OCI-LY1 (cell line): ENCODE results near the gene SLAMF9.

Source experiments
- H2AFZ ChIP-seq: fragments of 200-600 bp; sonication (generic), shearing (Covaris generic); 2 replicates; pipeline ENCODE4 v1.6.0; 2014; ENCODE audit warnings: antibody characterized with exemption, mild to moderate bottlenecking, low read length
- H3F3A ChIP-seq: fragments of 200-600 bp; sonication (generic), shearing (Covaris generic); 2 replicates; pipeline ENCODE4 v1.6.0; 2014; ENCODE audit warnings: mild to moderate bottlenecking, antibody characterized with exemption, low read length, moderate library complexity; ENCODE audit not compliant: insufficient read depth
- H3K27ac ChIP-seq: fragments of 200-600 bp; sonication (generic); 2 replicates; pipeline ENCODE4 v1.5.1; 2014; ENCODE audit warnings: low read length, mixed run types, mild to moderate bottlenecking, low read depth; ENCODE audit not compliant: poor library complexity, severe bottlenecking
- H3K27me3 ChIP-seq: fragments of 200-600 bp; sonication (generic); 2 replicates; pipeline ENCODE4 v1.6.0; 2014; ENCODE audit warnings: antibody characterized with exemption, mild to moderate bottlenecking, low read length, moderate library complexity; ENCODE audit not compliant: insufficient read depth
- H3K36me3 ChIP-seq: fragments of 200-600 bp; sonication (generic); 2 replicates; pipeline ENCODE4 v1.6.1; 2014; ENCODE audit warnings: mild to moderate bottlenecking, antibody characterized with exemption, low read length, moderate library complexity, mixed read lengths; ENCODE audit not compliant: insufficient read depth
- H3K4me1 ChIP-seq: fragments of 200-600 bp; sonication (generic); 2 replicates; pipeline ENCODE4 v1.5.1; 2014; ENCODE audit warnings: mild to moderate bottlenecking, low read length, moderate library complexity; ENCODE audit not compliant: insufficient read depth, severe bottlenecking
- H3K4me2 ChIP-seq: fragments of 200-600 bp; sonication (generic), shearing (Covaris generic); 2 replicates; pipeline ENCODE4 v1.6.1; 2014; ENCODE audit warnings: low read length
- H3K4me3 ChIP-seq: fragments of 200-600 bp; sonication (generic); 2 replicates; pipeline ENCODE4 v1.5.1; 2014; ENCODE audit warnings: low read length, low read depth, mild to moderate bottlenecking, mixed read lengths; ENCODE audit not compliant: poor library complexity, severe bottlenecking
- H3K79me2 ChIP-seq: fragments of 200-600 bp; shearing (Covaris generic); 2 replicates; pipeline ENCODE4 v1.6.1; 2016; ENCODE audit warnings: mixed run types, low read length, mixed read lengths; ENCODE audit not compliant: insufficient read depth
- H3K9ac ChIP-seq: fragments of 200-600 bp; sonication (generic), shearing (Covaris generic); 2 replicates; pipeline ENCODE4 v1.6.1; 2014; ENCODE audit warnings: mild to moderate bottlenecking, low read length, mixed read lengths
- H3K9me2 ChIP-seq: fragments of 200-600 bp; sonication (generic), shearing (Covaris generic); 2 replicates; pipeline ENCODE4 v1.6.1; 2014; ENCODE audit warnings: low read depth, mild to moderate bottlenecking, low read length, mixed read lengths
- H3K9me3 ChIP-seq: fragments of 200-600 bp; shearing (Covaris generic); 2 replicates; pipeline ENCODE4 v1.6.1; 2014; ENCODE audit warnings: low read length, mixed read lengths
- H4K20me1 ChIP-seq: fragments of 200-600 bp; sonication (generic), shearing (Covaris generic); 2 replicates; pipeline ENCODE4 v1.6.0; 2016; ENCODE audit warnings: mild to moderate bottlenecking, low read length; ENCODE audit not compliant: insufficient read depth
- EZH2 ChIP-seq: fragments of 200-600 bp; sonication (generic), shearing (Covaris generic); IDR thresholded peaks from 2 replicates; pipeline ENCODE4 v1.8.0; 2017; ENCODE audit warnings: borderline replicate concordance, mixed run types, mild to moderate bottlenecking, antibody characterized with exemption, low read length, moderate library complexity, mixed read lengths
- TF ChIP-seq, protein P1 (sequence below): fragments of 200-600 bp; sonication (generic), shearing (Covaris generic); IDR thresholded peaks from 2 replicates; pipeline ENCODE4 v1.5.1; 2017; ENCODE audit warnings: mild to moderate bottlenecking, antibody characterized with exemption, low read length, moderate library complexity, mixed read lengths

Gene SLAMF9

DNA sequence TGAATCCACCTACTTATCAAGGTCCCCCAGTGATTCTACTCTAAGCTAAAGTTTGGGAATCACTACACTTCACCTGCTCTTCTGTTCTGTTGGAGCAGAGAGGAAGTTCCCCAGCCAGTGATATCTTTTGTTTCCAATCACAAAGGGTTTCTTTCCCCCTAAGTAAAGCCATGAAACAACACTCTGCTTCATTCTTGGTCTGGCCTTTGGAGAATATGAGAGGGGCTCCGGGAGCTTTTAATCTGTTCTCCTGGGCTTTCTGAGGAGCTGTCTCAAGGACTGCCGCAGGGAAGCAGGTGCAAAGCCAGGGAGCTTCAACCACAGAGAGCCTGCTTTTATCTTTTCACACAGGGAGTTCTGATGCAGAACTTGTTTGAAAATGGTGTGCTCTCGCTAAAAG is 10.1 kb upstream of the SLAMF9 start:
- no peak overlapping the region for H3K4me2 ChIP-seq
- no peaks in the 10 kb centered on the region for H3K79me2 ChIP-seq
- no peaks in the 10 kb centered on the region for H3F3A ChIP-seq
- no peak overlapping the region for H3K27ac ChIP-seq
- 0 out of 2 replicates have a peak, but pooled peaks cover 5% of the 10 kb centered on the region for H3K27me3 ChIP-seq
- no peak overlapping the region for H3K4me3 ChIP-seq
- no peak overlapping the region for H2AFZ ChIP-seq
- H3K4me1 ChIP-seq, result no peaks in the 10 kb centered on the region
- no peaks in the 10 kb centered on the region for H4K20me1 ChIP-seq
- no peaks in the 10 kb centered on the region for H3K36me3 ChIP-seq
- H3K9me3 ChIP-seq, result no peaks in the 10 kb centered on the region
- TF ChIP-seq, protein P1, sequence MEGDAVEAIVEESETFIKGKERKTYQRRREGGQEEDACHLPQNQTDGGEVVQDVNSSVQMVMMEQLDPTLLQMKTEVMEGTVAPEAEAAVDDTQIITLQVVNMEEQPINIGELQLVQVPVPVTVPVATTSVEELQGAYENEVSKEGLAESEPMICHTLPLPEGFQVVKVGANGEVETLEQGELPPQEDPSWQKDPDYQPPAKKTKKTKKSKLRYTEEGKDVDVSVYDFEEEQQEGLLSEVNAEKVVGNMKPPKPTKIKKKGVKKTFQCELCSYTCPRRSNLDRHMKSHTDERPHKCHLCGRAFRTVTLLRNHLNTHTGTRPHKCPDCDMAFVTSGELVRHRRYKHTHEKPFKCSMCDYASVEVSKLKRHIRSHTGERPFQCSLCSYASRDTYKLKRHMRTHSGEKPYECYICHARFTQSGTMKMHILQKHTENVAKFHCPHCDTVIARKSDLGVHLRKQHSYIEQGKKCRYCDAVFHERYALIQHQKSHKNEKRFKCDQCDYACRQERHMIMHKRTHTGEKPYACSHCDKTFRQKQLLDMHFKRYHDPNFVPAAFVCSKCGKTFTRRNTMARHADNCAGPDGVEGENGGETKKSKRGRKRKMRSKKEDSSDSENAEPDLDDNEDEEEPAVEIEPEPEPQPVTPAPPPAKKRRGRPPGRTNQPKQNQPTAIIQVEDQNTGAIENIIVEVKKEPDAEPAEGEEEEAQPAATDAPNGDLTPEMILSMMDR, result no peak
- TF ChIP-seq EZH2, result no peak
- no peaks in the 10 kb centered on the region for H3K9me2 ChIP-seq
- H3K9ac ChIP-seq, result no peak overlapping the region

DNA sequence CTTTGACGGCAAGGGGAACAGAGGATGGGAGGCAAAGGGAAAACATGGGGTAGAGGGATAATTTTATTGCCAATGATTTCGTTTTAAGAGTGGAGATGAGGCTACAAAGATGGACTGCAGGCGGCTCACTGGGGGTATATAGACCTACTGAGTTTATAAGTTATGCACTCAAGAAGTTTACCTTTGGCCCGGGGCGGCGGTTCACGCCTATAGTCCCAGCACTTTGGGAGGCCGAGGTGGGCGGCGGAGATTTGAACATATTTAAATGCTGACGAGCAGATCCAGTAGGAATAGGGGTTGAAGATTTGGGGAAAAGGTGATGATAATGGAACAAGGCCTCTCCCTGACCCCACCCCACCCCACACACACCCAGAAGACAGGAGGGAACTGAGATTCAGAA is 8.1 kb upstream of the SLAMF9 start:
- H3K4me2 ChIP-seq, result no peak overlapping the region
- H2AFZ ChIP-seq, result no peak overlapping the region
- no peak overlapping the region for H3K9ac ChIP-seq
- TF ChIP-seq EZH2, result no peak
- TF ChIP-seq, protein P1, result no peak
- H3K27ac ChIP-seq, result no peak overlapping the region
- no peaks in the 10 kb centered on the region for H4K20me1 ChIP-seq
- no peaks in the 10 kb centered on the region for H3K79me2 ChIP-seq
- no peak overlapping the region for H3K4me3 ChIP-seq
- H3F3A ChIP-seq, result no peaks in the 10 kb centered on the region
- H3K4me1 ChIP-seq, result no peaks in the 10 kb centered on the region
- no peaks in the 10 kb centered on the region for H3K9me2 ChIP-seq
- no peaks in the 10 kb centered on the region for H3K36me3 ChIP-seq
- H3K27me3 ChIP-seq, result 0 out of 2 replicates have a peak, but pooled peaks cover 8% of the 10 kb centered on the region
- no peaks in the 10 kb centered on the region for H3K9me3 ChIP-seq

DNA sequence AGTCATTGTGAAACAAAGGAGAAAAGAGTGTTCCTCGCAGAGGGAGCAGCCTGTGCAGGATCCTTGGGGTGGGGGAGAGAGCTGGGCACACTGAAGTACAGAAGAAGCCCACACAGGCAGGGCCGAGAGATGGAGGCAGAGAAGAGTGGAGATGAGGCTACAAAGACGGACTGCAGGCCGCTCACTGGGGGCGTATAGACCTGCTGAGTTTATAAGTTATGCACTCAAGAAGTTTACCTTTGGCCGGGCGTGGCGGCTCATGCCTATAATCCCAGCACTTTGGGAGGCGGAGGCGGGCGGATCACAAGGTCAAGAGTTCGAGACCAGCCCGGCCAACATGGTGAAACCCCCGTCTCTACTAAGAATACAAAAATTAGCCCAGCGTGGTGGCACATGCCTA is 7.6 kb upstream of the SLAMF9 start:
- Histone ChIP-seq H3K79me2 (no peaks in the 10 kb centered on the region), H3K9me2 (no peaks in the 10 kb centered on the region), H3K36me3 (no peaks in the 10 kb centered on the region), H3K4me2 (no peak overlapping the region), H3K4me1 (no peaks in the 10 kb centered on the region), H3K27me3 (0 out of 2 replicates have a peak, but pooled peaks cover 8% of the 10 kb centered on the region), H4K20me1 (no peaks in the 10 kb centered on the region), H3K27ac (no peak overlapping the region), H3F3A (no peaks in the 10 kb centered on the region), H3K4me3 (no peak overlapping the region), H3K9me3 (no peaks in the 10 kb centered on the region), H3K9ac (no peak overlapping the region), H2AFZ (no peak overlapping the region)
- no peak for TF ChIP-seq EZH2
- TF ChIP-seq, protein P1, result no peak
